Neural progenitor cell (in vitro differentiated cells): ENCODE results near the gene ADGRV1.

Experiments
- EZH2phosphoT487 ChIP-seq: fragments of 200-600 bp; sonication (generic); IDR thresholded peaks from 2 replicates; pipeline ENCODE4 v1.6.1; 2017; ENCODE audit warnings: antibody characterized with exemption
- TF ChIP-seq, protein P1 (sequence below): fragments of 200-600 bp; sonication (generic); IDR thresholded peaks from 2 replicates; pipeline ENCODE4 v1.5.1; 2017; ENCODE audit warnings: antibody characterized with exemption, mild to moderate bottlenecking

GRCh38 chr5:91092859-91093783, 534.5 kb downstream of the ADGRV1 start:
- TF ChIP-seq, protein P1, sequence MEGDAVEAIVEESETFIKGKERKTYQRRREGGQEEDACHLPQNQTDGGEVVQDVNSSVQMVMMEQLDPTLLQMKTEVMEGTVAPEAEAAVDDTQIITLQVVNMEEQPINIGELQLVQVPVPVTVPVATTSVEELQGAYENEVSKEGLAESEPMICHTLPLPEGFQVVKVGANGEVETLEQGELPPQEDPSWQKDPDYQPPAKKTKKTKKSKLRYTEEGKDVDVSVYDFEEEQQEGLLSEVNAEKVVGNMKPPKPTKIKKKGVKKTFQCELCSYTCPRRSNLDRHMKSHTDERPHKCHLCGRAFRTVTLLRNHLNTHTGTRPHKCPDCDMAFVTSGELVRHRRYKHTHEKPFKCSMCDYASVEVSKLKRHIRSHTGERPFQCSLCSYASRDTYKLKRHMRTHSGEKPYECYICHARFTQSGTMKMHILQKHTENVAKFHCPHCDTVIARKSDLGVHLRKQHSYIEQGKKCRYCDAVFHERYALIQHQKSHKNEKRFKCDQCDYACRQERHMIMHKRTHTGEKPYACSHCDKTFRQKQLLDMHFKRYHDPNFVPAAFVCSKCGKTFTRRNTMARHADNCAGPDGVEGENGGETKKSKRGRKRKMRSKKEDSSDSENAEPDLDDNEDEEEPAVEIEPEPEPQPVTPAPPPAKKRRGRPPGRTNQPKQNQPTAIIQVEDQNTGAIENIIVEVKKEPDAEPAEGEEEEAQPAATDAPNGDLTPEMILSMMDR = no peak
- no peak for TF ChIP-seq EZH2phosphoT487
